ENCODE data around the gene REV3L. TPM values are rescaled to one million over a fixed set of nuclear protein-coding genes. Genes with fewer than 3 reads are reported as not detected.

Gene REV3L
- total RNA-seq, 1 donor from 2014 or later: 19.7 TPM

DNA sequence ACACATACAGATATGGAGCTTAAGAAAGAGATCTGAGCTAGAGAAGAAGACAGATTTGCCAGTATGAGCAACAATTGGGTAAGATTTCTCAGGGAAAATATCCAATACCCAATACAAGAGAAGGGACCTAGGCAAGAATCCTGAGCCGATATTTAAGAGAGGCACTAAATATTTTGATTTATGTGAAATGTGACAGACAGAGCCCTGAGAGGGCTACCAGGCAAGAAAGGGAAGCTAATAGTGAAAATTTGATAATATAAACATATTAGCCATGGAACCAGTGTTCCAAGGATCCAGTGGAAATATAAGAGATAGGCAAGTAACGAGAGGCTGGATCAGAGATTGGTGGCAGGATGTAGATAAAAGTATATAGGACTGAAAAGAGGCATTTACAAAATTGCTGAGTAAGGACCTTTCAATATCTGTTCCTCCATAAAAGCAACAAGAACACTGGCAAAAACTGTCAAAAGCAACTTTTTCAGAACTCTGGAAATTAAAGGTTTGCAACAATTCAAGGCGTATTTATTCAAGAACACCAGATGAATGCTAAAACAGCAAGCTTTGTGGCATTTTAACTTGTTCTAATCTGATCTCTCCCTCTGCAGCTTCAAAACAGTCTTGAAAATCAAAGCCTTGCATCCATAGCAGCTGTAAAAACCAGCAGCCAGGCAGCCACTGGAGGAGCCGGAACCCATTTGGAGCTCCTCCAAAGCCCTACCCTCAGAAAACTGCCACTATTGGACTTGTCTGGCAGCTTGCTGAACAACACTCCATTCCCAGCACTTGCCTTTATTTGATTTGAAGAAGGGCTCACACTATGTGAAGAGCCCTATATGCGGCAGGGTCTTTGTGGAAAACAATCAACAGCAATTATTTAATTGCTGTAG lies 58.8 kb downstream of the REV3L start:
- no peak for DNase-seq (ENCODE audit: low read depth, low spot score)

DNA sequence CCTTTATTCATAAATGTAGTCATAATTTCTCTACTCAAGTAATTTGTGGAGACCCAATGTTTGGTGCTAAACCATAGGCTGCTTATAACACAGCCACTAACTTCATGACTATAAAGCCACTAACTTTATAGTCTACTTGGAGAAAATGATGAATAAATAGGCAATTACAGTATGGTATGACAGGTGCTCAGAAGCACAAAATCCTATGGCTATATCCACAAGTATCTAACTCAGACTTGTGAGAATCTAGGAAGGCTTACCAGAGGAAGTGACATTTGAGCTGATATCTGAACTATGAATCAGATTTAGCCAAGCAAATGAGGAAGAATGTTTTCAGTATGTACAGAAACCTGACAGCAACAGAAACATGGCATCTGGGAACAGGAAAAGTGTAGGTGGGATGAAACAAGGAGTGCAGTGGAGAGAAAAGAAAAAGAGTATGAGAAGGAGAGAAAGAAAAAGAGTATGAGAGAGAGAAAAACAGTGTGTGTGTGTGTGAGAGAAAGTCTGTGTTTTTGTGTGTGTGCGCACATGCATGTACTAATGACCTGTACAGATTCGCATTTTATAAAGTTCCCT lies 59.9 kb downstream of the REV3L start:
- no peak for DNase-seq (ENCODE audit: low read depth, low spot score)

DNA sequence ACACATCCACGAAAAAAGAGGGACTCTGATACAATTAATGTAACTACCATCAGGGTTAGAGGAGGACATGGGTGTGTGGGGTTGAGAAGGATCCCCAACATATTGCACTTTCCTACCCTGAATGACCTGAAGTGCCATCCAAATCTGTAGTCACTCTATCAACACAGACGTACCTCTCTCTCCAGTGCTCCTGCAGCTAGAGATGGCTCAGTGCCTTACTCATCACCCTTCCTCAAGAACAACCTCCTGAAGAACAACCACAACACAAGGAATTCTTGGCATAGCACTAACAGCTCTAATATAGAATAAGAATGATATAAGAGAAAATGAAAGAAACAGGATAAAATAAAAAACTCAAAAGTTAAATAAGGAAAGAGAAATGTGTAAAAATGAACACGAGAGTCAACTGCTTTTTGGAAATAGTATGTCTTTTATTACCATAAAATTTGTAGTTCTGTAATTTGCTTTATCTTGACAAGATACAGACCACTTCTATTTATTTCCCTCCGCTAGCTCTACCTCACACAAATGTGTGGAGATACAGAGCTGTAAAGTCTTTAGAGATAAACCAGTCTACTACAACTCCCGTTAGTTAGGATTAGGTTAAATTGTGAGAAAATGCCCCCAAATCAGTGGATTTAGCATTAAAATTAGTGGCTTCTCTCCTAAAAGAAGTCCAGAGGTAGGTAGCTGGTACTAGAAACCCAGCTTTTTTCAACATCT lies 63.9 kb downstream of the REV3L start:
- no peak for DNase-seq (ENCODE audit: low read depth, low spot score)

DNA sequence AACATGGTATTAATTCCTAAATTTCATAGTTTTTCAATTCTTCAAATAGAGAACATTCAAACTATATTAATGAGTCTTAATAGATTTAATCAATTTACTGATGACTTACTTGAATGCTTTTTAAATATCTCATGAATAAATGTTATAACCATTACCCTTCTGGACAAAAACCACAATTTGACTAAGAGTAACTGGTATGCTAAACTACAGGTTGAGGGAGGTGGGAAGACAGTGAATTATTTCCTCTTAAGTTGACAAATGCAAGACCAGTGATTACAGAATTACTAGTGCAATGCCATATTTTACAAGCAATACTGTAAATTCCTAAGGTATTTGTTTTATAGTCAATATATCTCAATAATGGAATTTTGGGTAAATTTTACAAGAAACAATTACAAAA lies 65.1 kb downstream of the REV3L start:
- no peak for DNase-seq (ENCODE audit: low read depth, low spot score)

GRCh38 chr6:111417181-111417585 lies 65.8 kb downstream of the REV3L start:
- DNase-seq (ENCODE audit: low read depth, low spot score): no peak

GRCh38 chr6:111416529-111416928 lies 66.5 kb downstream of the REV3L start:
- no peak for DNase-seq (ENCODE audit: low read depth, low spot score)

DNA sequence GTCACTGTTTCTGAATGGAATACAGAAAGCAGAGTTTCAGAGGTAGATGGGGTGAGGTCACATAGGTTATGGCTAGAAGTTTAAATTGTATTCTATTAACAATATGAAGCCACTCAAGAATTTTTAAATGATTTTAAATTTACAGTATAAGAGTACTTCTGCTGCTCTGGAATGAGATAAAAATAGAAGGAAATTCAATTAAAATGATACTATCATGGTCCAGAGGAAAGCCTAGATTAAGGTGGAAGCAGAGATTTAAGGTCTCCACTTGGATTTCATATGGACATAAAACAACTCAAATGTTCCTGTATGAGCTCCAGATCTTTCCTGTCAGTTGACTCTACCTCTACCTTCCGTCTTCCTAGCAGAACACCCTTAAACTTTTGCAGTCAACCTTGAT lies 68.6 kb downstream of the REV3L start:
- DNase-seq (ENCODE audit: low read depth, low spot score): no peak

DNA sequence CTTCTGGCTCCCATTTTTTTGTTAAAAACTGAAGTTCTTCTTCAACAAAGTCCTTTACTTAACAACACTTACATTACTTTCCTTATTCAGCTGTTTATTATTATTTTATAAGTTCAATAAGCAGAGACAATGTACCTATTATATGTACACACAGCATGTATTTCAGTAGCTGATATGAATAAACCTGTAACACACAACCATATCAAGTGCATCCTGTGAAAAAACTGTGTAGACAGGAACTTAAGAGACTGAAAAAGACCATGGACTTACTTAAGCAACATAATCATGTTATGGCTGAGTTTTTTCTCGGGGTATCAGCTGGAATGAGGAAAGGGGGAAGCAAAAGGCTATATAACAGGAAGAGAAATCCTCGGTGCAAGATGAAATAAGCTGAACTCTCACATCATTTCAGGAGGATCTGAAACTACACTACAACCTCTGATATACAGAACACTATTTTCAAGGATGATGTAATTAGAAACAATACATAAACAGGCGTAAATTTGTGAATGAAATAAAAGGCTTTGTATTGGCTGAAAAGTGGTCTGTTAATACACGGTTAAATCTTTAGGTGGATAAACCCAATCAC lies 70.9 kb downstream of the REV3L start:
- no peak for DNase-seq (ENCODE audit: low read depth, low spot score)

- no peak for DNase-seq (ENCODE audit: low read depth, low spot score)
Measured at GRCh38 chr6:111411046-111411445, 72.0 kb downstream of the REV3L start.

DNA sequence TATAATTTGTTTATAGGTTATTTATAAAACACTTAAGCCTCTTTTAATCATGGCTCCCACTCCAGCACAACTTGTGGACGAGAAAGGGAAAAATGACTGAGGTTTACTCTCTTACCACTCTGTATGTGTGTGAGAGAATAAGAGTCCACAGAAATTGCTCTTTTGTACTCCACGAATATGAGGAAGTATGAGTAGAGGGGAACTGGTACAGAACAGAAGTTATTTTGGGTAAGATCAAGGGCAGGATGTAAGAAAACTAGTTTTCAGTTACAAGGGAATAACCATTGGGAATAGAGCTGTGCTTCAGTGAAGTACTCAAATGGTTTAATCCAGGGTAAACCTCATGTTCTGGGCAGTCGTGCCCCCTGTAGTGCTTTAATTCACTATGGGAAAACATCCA lies 72.6 kb downstream of the REV3L start:
- DNase-seq (ENCODE audit: low read depth, low spot score): no peak

DNA sequence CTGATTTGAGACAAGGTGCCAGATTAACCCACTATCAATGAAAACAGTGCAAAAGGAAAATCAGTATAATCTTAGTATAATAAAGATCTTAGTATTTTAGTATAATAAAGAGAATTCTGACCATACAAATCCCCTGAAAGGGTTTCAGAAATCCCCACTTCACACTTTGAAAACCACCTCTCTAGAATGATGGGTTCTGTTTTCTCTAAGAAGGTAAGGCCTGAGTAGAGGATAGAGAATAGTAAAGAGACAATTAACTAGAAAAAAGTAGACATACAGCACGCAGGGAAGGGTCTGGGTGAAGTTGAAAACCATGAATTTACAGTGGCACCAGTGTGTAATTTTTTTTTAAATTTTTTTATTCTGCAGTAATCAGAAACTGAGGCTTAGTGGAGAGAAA lies 73.6 kb downstream of the REV3L start:
- no peak for DNase-seq (ENCODE audit: low read depth, low spot score)

- DNase-seq (ENCODE audit: low read depth, low spot score): no peak
Measured at GRCh38 chr6:111407686-111408085, 75.3 kb downstream of the REV3L start.

DNA sequence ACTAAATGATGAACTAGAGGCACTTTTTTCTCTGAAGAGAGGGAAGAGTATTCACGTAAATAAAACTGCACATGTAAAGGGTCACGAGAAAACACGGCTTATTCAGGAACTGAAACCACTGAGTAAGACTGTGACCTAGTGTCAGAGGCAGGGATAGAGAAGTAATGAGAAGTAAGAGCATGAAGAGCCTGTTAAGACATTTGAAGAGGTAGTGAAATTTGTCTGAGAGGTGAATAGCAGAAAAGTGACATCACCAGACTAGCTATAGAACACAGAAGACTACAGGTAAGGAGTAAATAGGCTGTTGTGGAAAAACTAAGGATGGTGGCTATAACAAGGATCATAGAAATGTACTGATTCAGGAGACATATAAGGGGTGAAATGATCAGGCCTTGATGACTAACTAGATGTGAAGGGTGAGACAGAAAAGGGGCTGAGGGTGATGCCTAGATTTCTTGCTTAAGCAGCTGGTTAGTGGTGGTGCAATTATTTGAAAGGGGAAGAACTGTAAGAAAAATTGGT lies 76.8 kb downstream of the REV3L start:
- no peak for DNase-seq (ENCODE audit: low read depth, low spot score)

DNA sequence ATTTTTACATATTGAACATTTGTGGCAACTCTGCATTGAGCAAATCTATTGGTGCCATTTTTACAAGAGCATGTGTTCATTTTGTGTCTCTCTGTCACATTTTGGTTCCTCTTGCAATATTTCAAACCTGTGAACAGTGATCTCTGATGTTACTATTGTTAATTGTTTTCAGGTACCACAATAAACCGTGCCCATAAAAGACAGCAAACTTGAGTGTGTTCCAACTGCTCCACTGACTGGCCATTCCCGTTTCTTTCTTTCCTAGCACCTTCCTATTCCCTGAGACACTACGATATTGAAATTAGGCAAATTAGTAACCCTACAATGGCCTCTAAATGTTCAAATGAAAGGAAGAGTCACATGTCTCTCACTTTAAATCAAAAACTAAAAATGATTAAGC lies 79.6 kb downstream of the REV3L start:
- DNase-seq (ENCODE audit: low read depth, low spot score): no peak

DNA sequence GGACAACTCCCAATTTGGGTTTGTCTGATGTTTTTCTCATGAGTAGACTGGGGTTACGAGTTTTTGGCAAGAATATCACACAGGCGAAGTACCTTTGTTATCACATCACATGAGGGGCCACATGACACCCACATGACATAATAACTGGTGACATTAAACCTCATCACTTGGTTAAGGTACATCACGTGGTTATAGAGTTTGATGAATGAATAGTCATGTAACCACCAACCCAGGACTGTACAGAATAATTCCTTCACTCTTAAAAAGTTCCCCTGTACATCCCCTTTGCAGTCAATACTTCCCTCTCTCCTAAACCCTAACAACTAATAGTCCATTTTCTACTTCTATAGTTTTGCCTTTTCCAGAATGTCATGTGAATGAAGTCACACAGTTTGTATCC lies 83.4 kb downstream of the REV3L start:
- DNase-seq (ENCODE audit: low read depth, low spot score): no peak

- DNase-seq (ENCODE audit: low read depth, low spot score): no peak
Measured at GRCh38 chr6:111388681-111389080, 94.3 kb downstream of the REV3L start.

- no peak for DNase-seq (ENCODE audit: low read depth, low spot score)
Measured at GRCh38 chr6:111382476-111383294, 100.3 kb downstream of the REV3L start.

GRCh38 chr6:111381728-111382127 lies 101.3 kb downstream of the REV3L start:
- no peak for DNase-seq (ENCODE audit: low read depth, low spot score)

DNA sequence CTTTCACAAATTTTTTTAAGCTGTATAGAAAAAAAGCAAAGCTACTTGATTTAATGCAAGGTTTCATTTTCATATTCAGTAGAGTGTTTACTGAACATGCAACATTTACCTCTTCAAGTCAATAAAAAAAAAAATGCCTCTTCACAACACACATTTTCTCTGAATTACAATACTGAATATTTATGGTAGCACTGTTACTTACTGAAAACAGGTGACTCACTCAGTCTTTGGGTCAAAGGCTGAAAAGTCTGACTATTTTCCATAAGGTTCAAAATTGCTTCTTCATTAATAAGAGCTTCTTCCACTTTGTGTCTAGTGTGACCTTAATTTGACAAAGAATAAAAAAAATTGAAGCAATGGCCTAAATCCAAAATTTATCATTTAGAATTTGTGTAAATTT lies 101.9 kb downstream of the REV3L start:
- DNase-seq (ENCODE audit: low read depth, low spot score): no peak

DNA sequence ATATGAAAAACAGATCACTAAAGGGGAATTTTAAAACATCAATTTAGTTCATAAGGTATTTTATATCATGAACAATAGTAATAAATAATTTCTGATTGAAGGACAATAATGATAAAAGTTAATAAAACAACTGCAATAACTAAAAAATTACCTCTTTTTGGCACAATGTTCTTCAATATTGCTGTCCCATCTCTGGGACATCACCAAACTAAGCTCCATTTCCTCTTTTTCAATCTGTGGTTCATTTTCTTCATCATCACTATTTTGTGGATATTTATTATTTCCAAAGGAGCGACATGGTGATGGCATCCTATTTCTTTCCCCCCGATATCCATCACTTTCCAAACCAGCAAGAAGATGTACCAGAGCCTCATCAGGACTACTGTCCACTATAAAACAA lies 103.2 kb downstream of the REV3L start:
- no peak for DNase-seq (ENCODE audit: low read depth, low spot score)

GRCh38 chr6:111379302-111379701 lies 103.7 kb downstream of the REV3L start:
- no peak for DNase-seq (ENCODE audit: low read depth, low spot score)

Measured in pulmonary artery endothelial cell (primary cell).